Astrocyte (in vitro differentiated cells and primary cell): Measurements from ENCODE around the gene EEF1AKMT3. TPM values are rescaled to one million over a fixed set of nuclear protein-coding genes. Genes with fewer than 3 reads are reported as not detected.
A peak's percentile ranks its signal among the peaks of the same experiment; 100 is the strongest.

Experiments used
- DNase-seq: peaks from one replicate; pipeline ENCODE4 v3.0.0-alpha.2; 2010; ENCODE audit warnings: low read depth
- FAIRE-seq: peaks from 2 replicates; lab custom pipeline; 2011; peaks lifted over from hg19 to GRCh38; lab: Jason Lieb, UNC
- H2AFZ ChIP-seq: 2 replicates; pipeline ENCODE4 v1.6.0; 2012; ENCODE audit warnings: low read depth, low read length, inconsistent platforms
- H3K27ac ChIP-seq: 2 replicates; pipeline ENCODE4 v1.5.1; 2011; ENCODE audit warnings: low read depth, low read length, inconsistent platforms
- H3K27me3 ChIP-seq: 2 replicates; pipeline ENCODE4 v1.6.0; 2011; ENCODE audit warnings: low read length, inconsistent platforms; ENCODE audit not compliant: insufficient read depth
- H3K36me3 ChIP-seq: 2 replicates; pipeline ENCODE4 v1.5.1; 2011; ENCODE audit warnings: low read length, inconsistent platforms; ENCODE audit not compliant: insufficient read depth
- H3K4me1 ChIP-seq: 2 replicates; pipeline ENCODE4 v1.5.1; 2011; ENCODE audit warnings: low read length, inconsistent platforms; ENCODE audit not compliant: insufficient read depth
- H3K4me2 ChIP-seq: 2 replicates; pipeline ENCODE4 v1.6.0; 2012; ENCODE audit warnings: low read length, inconsistent platforms
- H3K4me3 ChIP-seq: 2 replicates; pipeline ENCODE4 v1.5.1; 2011; ENCODE audit warnings: low read depth, mild to moderate bottlenecking, low read length, inconsistent platforms; ENCODE audit not compliant: insufficient read depth
- H3K79me2 ChIP-seq: 2 replicates; pipeline ENCODE4 v1.6.0; 2012; ENCODE audit warnings: mild to moderate bottlenecking, low read length, inconsistent platforms; ENCODE audit not compliant: insufficient read depth
- H3K9ac ChIP-seq: 2 replicates; pipeline ENCODE4 v1.6.0; 2012; ENCODE audit warnings: mild to moderate bottlenecking, low read length, inconsistent platforms
- H3K9me3 ChIP-seq: 2 replicates; pipeline ENCODE4 v1.5.1; 2012; ENCODE audit warnings: low read depth, mild to moderate bottlenecking, low read length, inconsistent platforms; ENCODE audit not compliant: insufficient read depth
- H4K20me1 ChIP-seq: 2 replicates; pipeline ENCODE4 v1.6.0; 2012; ENCODE audit warnings: low read length, inconsistent platforms; ENCODE audit not compliant: insufficient read depth
- H3K27ac Mint-ChIP-seq: one replicate; pipeline ENCODE4 v1.8.0; 2021; ENCODE audit warnings: mild to moderate bottlenecking, mixed read lengths; ENCODE audit not compliant: unreplicated experiment
- H3K27me3 Mint-ChIP-seq: one replicate; pipeline ENCODE4 v1.8.0; 2021; ENCODE audit warnings: low read depth, mixed read lengths; ENCODE audit not compliant: unreplicated experiment
- H3K36me3 Mint-ChIP-seq: one replicate; pipeline ENCODE4 v1.8.0; 2021; ENCODE audit warnings: low read depth, mixed read lengths; ENCODE audit not compliant: unreplicated experiment
- H3K4me1 Mint-ChIP-seq: one replicate; pipeline ENCODE4 v1.8.0; 2021; ENCODE audit warnings: low read depth, mixed read lengths; ENCODE audit not compliant: unreplicated experiment
- H3K4me3 Mint-ChIP-seq: one replicate; pipeline ENCODE4 v1.8.0; 2021; ENCODE audit warnings: mild to moderate bottlenecking, moderate library complexity, mixed read lengths; ENCODE audit not compliant: unreplicated experiment
- H3K9me3 Mint-ChIP-seq: one replicate; pipeline ENCODE4 v1.8.0; 2021; ENCODE audit warnings: mild to moderate bottlenecking, mixed read lengths; ENCODE audit not compliant: unreplicated experiment
- CTCF ChIP-seq: IDR thresholded peaks from 2 replicates; pipeline ENCODE4 v1.5.1; 2011; ENCODE audit warnings: low read depth, mild to moderate bottlenecking, inconsistent platforms, low read length, moderate library complexity; ENCODE audit not compliant: insufficient read depth
- EZH2 ChIP-seq: IDR thresholded peaks from 2 replicates; pipeline ENCODE4 v1.6.1; 2012; ENCODE audit warnings: mild to moderate bottlenecking, low read length, inconsistent platforms; ENCODE audit not compliant: insufficient read depth
- total RNA-seq: library from RNA; stranded (reverse); gene quantifications from 2 replicates; pipeline ENCODE4 v1.2.1, GENCODE V29; 2021

EEF1AKMT3 gene
- total RNA-seq, 1 donor from 2014 or later, result 8.1 TPM

- no peak for DNase-seq
- H2AFZ ChIP-seq, result no peak overlapping the region
- peaks cover 5% of the 10 kb centered on the region for H3K4me1 Mint-ChIP-seq
- peaks cover 19% of the 10 kb centered on the region for H3K36me3 Mint-ChIP-seq
- TF ChIP-seq EZH2, result no peak
- TF ChIP-seq CTCF, result no peak
- no peak for FAIRE-seq
- H3K27me3 Mint-ChIP-seq, result peaks cover 50% of the 10 kb centered on the region
- peak overlapping the region; percentile 80 for H3K4me2 ChIP-seq
- no peak overlapping the region for H3K4me3 Mint-ChIP-seq
- peak overlapping the region; percentile 50 for H3K27ac Mint-ChIP-seq
- H4K20me1 ChIP-seq, result peaks cover 10% of the 10 kb centered on the region
- peaks cover 26% of the 10 kb centered on the region for H3K4me1 ChIP-seq
- no peaks in the 10 kb centered on the region for H3K36me3 ChIP-seq
- no peaks in the 10 kb centered on the region for H3K9me3 ChIP-seq
- no peak overlapping the region for H3K4me3 ChIP-seq
- H3K27me3 ChIP-seq, result peaks cover 36% of the 10 kb centered on the region
- H3K79me2 ChIP-seq, result no peaks in the 10 kb centered on the region
- no peaks in the 10 kb centered on the region for H3K9me3 Mint-ChIP-seq
- H3K27ac ChIP-seq, result no peak overlapping the region
- H3K9ac ChIP-seq, result no peak overlapping the region
These were observed 8.3 kb upstream of the EEF1AKMT3 start for GRCh38 chr12:57763881-57764661.

DNA sequence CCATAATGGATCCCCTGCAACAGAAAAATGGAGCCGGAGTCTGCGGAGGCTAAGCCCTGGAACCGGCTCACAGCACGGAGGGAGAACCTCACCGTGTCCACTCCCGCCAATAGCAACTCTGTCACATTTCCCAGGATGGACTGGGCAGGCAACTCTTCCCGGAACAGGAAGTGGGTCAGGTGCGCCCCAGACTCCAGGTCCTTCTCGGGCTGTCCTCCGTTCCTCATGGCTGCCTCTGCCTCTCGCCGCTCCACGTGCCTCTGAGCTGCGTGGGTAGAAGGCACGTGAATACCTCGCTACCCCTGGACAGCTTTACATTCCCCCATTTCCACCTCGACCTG lies 7.8 kb upstream of the EEF1AKMT3 start:
- Mint-ChIP-seq H3K4me3 (no peak overlapping the region), H3K9me3 (no peaks in the 10 kb centered on the region), H3K36me3 (peaks cover 20% of the 10 kb centered on the region), H3K27ac (no peak overlapping the region), H3K4me1 (peaks cover 5% of the 10 kb centered on the region), H3K27me3 (peaks cover 50% of the 10 kb centered on the region)
- peaks cover 26% of the 10 kb centered on the region for H3K4me1 ChIP-seq
- peaks cover 36% of the 10 kb centered on the region for H3K27me3 ChIP-seq
- H3K4me2 ChIP-seq, result peak overlapping the region; percentile 80
- H3K9ac ChIP-seq, result peak overlapping the region; percentile 31
- no peak for TF ChIP-seq EZH2
- no peak for TF ChIP-seq CTCF
- FAIRE-seq (no peak), DNase-seq (no peak)
- peak overlapping the region; percentile 49 for H2AFZ ChIP-seq
- no peaks in the 10 kb centered on the region for H3K79me2 ChIP-seq
- no peak overlapping the region for H3K27ac ChIP-seq
- no peaks in the 10 kb centered on the region for H3K36me3 ChIP-seq
- peaks cover 10% of the 10 kb centered on the region for H4K20me1 ChIP-seq
- peak overlapping the region; percentile 44 for H3K4me3 ChIP-seq
- H3K9me3 ChIP-seq, result no peaks in the 10 kb centered on the region

- no peak for FAIRE-seq
- H2AFZ ChIP-seq, result peak overlapping the region; percentile 49
These were observed 7.3 kb upstream of the EEF1AKMT3 start for GRCh38 chr12:57765003-57765697.

More at GRCh38 chr12:57765003-57765697, 7.3 kb upstream of the EEF1AKMT3 start:
- Histone ChIP-seq H3K36me3 (no peaks in the 10 kb centered on the region), H3K4me3 (peak overlapping the region; percentile 44), H3K4me2 (peak overlapping the region; percentile 80), H3K4me1 (peaks cover 26% of the 10 kb centered on the region), H3K9me3 (no peaks in the 10 kb centered on the region), H3K27me3 (peaks cover 36% of the 10 kb centered on the region), H4K20me1 (peaks cover 5% of the 10 kb centered on the region), H3K9ac (peak overlapping the region; percentile 31), H3K79me2 (no peaks in the 10 kb centered on the region), H3K27ac (no peak overlapping the region)
- Mint-ChIP-seq H3K9me3 (no peaks in the 10 kb centered on the region), H3K4me3 (no peak overlapping the region), H3K27me3 (peaks cover 50% of the 10 kb centered on the region), H3K27ac (no peak overlapping the region), H3K4me1 (peaks cover 5% of the 10 kb centered on the region), H3K36me3 (peaks cover 20% of the 10 kb centered on the region)
- TF ChIP-seq CTCF (no peak), EZH2 (peak; percentile 98)
- DNase-seq, result no peak
